HG03571 (cell line): ENCODE data around the gene UFSP1.
"Not testable (repeated sequence)": the region's sequence is repeated elsewhere in the genome, so short reads cannot be mapped to it uniquely, and the experiment has no call there.

Source experiments
- ATAC-seq: cut with Tn5 transposase; IDR thresholded peaks from one replicate; pipeline ENCODE4 v1.9.1; 2021; ENCODE audit not compliant: unreplicated experiment

The UFSP1 gene

GRCh38 chr7:100888988-100889750 lies at the start of gene UFSP1:
Gene UFSP1 (minus strand): TSS chr7:100889715. CDS start chr7:100889271, 444 bp downstream.
- ATAC-seq: peak; percentile 26

- ATAC-seq: not testable (repeated sequence)
Measured at GRCh38 chr7:100936167-100936566, 46.7 kb upstream of the UFSP1 start.

- ATAC-seq: not testable (repeated sequence)
Measured at GRCh38 chr7:100935381-100935780, 45.9 kb upstream of the UFSP1 start.

- no peak for ATAC-seq
Measured at GRCh38 chr7:100933734-100934133, 44.2 kb upstream of the UFSP1 start.

GRCh38 chr7:100929808-100930174 lies 40.3 kb upstream of the UFSP1 start:
- no peak for ATAC-seq

- not testable (repeated sequence) for ATAC-seq
Measured at GRCh38 chr7:100923616-100924015, 34.1 kb upstream of the UFSP1 start.

- no peak for ATAC-seq
Measured at GRCh38 chr7:100921039-100921438, 31.5 kb upstream of the UFSP1 start.

GRCh38 chr7:100919779-100920437 lies 30.4 kb upstream of the UFSP1 start:
- ATAC-seq: not testable (repeated sequence)

GRCh38 chr7:100919335-100919734 lies 29.8 kb upstream of the UFSP1 start:
- ATAC-seq: not testable (repeated sequence)

- no peak for ATAC-seq
Measured at GRCh38 chr7:100914879-100915447, 25.4 kb upstream of the UFSP1 start.

- ATAC-seq: no peak
Measured at GRCh38 chr7:100914208-100914878, 24.8 kb upstream of the UFSP1 start.

- ATAC-seq: no peak
Measured at GRCh38 chr7:100911484-100911883, 22.0 kb upstream of the UFSP1 start.

- ATAC-seq: not testable (repeated sequence)
Measured at GRCh38 chr7:100910443-100910842, 20.9 kb upstream of the UFSP1 start.

GRCh38 chr7:100908512-100908911 lies 19.0 kb upstream of the UFSP1 start:
- ATAC-seq: no peak

GRCh38 chr7:100902638-100903037 lies 13.1 kb upstream of the UFSP1 start:
- no peak for ATAC-seq

- no peak for ATAC-seq
Measured at GRCh38 chr7:100901921-100902332, 12.4 kb upstream of the UFSP1 start.

- ATAC-seq: no peak
Measured at GRCh38 chr7:100900978-100901377, 11.5 kb upstream of the UFSP1 start.

- no peak for ATAC-seq
Measured at GRCh38 chr7:100899432-100899831, 9.9 kb upstream of the UFSP1 start.

- ATAC-seq: no peak
Measured at GRCh38 chr7:100897772-100898454, 8.4 kb upstream of the UFSP1 start.

GRCh38 chr7:100896732-100897608 lies 7.5 kb upstream of the UFSP1 start:
- no peak for ATAC-seq
